HepG2 (cell line): Measurements from ENCODE around the gene TUBB2B. TPM values are rescaled to one million over a fixed set of nuclear protein-coding genes. Genes with fewer than 3 reads are reported as not detected.

ENCODE experiments used
- BRD4 ChIP-seq: sonication (generic); formaldehyde crosslinking; IDR thresholded peaks from 2 replicates; pipeline ENCODE4 v1.4.0; 2020; ENCODE audit warnings: missing genetic modification reagents
- JUND ChIP-seq: sonication (generic); formaldehyde crosslinking; IDR thresholded peaks from 2 replicates; pipeline ENCODE4 v1.8.0; 2022; ENCODE audit warnings: mild to moderate bottlenecking, missing genetic modification reagents
- MAFF ChIP-seq: IDR thresholded peaks from 2 replicates; pipeline ENCODE4 v1.6.1; 2011; ENCODE audit warnings: low read depth, low read length, improper control_type of control experiment
- NR1H2 ChIP-seq: sonication (generic); formaldehyde crosslinking; IDR thresholded peaks from 2 replicates; pipeline ENCODE4 v1.8.1; 2022; ENCODE audit warnings: low read depth, missing genetic modification reagents, borderline replicate concordance
- PHF20 ChIP-seq: sonication (generic); formaldehyde crosslinking; IDR thresholded peaks from 2 replicates; pipeline ENCODE4 v1.5.0; 2020; ENCODE audit warnings: mild to moderate bottlenecking, missing genetic modification reagents
- RXRB ChIP-seq: IDR thresholded peaks from 2 replicates; pipeline ENCODE4 v1.6.1; 2016; ENCODE audit warnings: borderline replicate concordance, missing genetic modification reagents, missing compliant biosample characterization
- SKI ChIP-seq: fragments of 450-650 bp; IDR thresholded peaks from one replicate; pipeline ENCODE4 v1.6.1; 2018; ENCODE audit warnings: mild to moderate bottlenecking; ENCODE audit not compliant: partially characterized antibody
- SKIL ChIP-seq: sonication (generic); formaldehyde crosslinking; IDR thresholded peaks from 2 replicates; pipeline ENCODE4 v1.8.0; 2022; ENCODE audit warnings: missing genetic modification reagents, mild to moderate bottlenecking, moderate library complexity, borderline replicate concordance
- TBL1XR1 ChIP-seq: fragments of 150-350 bp; IDR thresholded peaks from 2 replicates; pipeline ENCODE4 v1.6.1; 2014; ENCODE audit warnings: borderline replicate concordance, low read length; ENCODE audit not compliant: partially characterized antibody
- TFDP2 ChIP-seq: sonication (generic); formaldehyde crosslinking; IDR thresholded peaks from 2 replicates; pipeline ENCODE4 v1.4.0; 2020; ENCODE audit warnings: missing genetic modification reagents
- TOE1 ChIP-seq: sonication (generic); formaldehyde crosslinking; IDR thresholded peaks from 2 replicates; pipeline ENCODE4 v1.4.0; 2020; ENCODE audit warnings: mild to moderate bottlenecking, missing genetic modification reagents
- ZBTB3 ChIP-seq: sonication (generic); formaldehyde crosslinking; IDR thresholded peaks from 2 replicates; pipeline ENCODE4 v1.4.0; 2020; ENCODE audit warnings: low read depth, mild to moderate bottlenecking, moderate library complexity, missing genetic modification reagents, borderline replicate concordance
- ZBTB4 ChIP-seq: sonication (generic); formaldehyde crosslinking; IDR thresholded peaks from 2 replicates; pipeline ENCODE4 v1.4.0; 2020; ENCODE audit warnings: missing genetic modification reagents, mild to moderate bottlenecking, borderline replicate concordance
- ZBTB49 ChIP-seq: sonication (generic); formaldehyde crosslinking; IDR thresholded peaks from 2 replicates; pipeline ENCODE4 v1.4.0; 2020; ENCODE audit warnings: missing genetic modification reagents, borderline replicate concordance
- ZNF383 ChIP-seq: sonication (generic); formaldehyde crosslinking; IDR thresholded peaks from 2 replicates; pipeline ENCODE4 v1.4.0; 2020; ENCODE audit warnings: missing genetic modification reagents, mild to moderate bottlenecking, borderline replicate concordance
- ZNF460 ChIP-seq: sonication (generic); formaldehyde crosslinking; IDR thresholded peaks from 2 replicates; pipeline ENCODE4 v1.5.1; 2020; ENCODE audit warnings: missing genetic modification reagents, mild to moderate bottlenecking, borderline replicate concordance
- ZNF660 ChIP-seq: sonication (generic); formaldehyde crosslinking; IDR thresholded peaks from 2 replicates; pipeline ENCODE4 v1.5.1; 2020; ENCODE audit warnings: mild to moderate bottlenecking, low read depth, missing genetic modification reagents, borderline replicate concordance
- ZNF747 ChIP-seq: sonication (generic); formaldehyde crosslinking; IDR thresholded peaks from 2 replicates; pipeline ENCODE4 v1.8.1; 2023; ENCODE audit warnings: missing genetic modification reagents, mild to moderate bottlenecking, borderline replicate concordance
- ZNF83 ChIP-seq: sonication (generic); formaldehyde crosslinking; IDR thresholded peaks from 2 replicates; pipeline ENCODE4 v1.4.0; 2020; ENCODE audit warnings: missing genetic modification reagents, mild to moderate bottlenecking, borderline replicate concordance
- polyA plus RNA-seq, 8 experiments: library from polyadenylated mRNA; depleted of rRNA in 3 of 8; stranded (reverse) in 7 of 8; unstranded in 1 of 8; fragments of >200 nt; fragmentation: Illumina TruSeq in 4 of 8; extraction: Trizol in 4 of 8; gene quantifications; 2 replicates each; pipeline versions ENCODE4 v1.2.1 to v1.2.3, GENCODE V29; 2011 to 2016; ENCODE audit warnings: low read depth in 4 of 8, missing spikeins in 1 of 8, mixed read lengths in 1 of 8; ENCODE audit not compliant: insufficient read depth in 1 of 8
- total RNA-seq, 5 experiments: library from RNA; depleted of rRNA; stranded (reverse); fragments of >200 nt; fragmentation: Illumina TruSeq; extraction: Trizol; gene quantifications; 2 replicates each; pipeline ENCODE4 v1.2.3, GENCODE V29; 2016; ENCODE audit warnings: low read depth in 1 of 5

The TUBB2B gene
- total and polyA plus RNA-seq, 2 of the 13 experiments (the other 11 are each of a cell fraction or from before 2014, with no cell fraction given) = 10.3 to 23.6 TPM

GRCh38 chr6:3258720-3259490, 31.5 kb upstream of the TUBB2B start, which contains the start of gene PSMG4 (continued):
- TF ChIP-seq ZBTB4 (CRISPR knock-in tag) (peak; percentile 50; the same call in 1 of the 2 replicates), MAFF (no peak), ZNF383 (CRISPR knock-in tag) (0 out of 2 replicates have a peak, but pooled peaks have one; percentile 52), ZNF83 (CRISPR knock-in tag) (no peak; the same call in 1 of the 2 replicates), TBL1XR1 (no peak), TOE1 (CRISPR knock-in tag) (peak; percentile 60; the same call in 1 of the 2 replicates), ZNF747 (CRISPR knock-in tag) (peak; percentile 85; the same call in 1 of the 2 replicates), RXRB (CRISPR knock-in tag) (peak; percentile 78; the same call in 1 of the 2 replicates), JUND (0 out of 2 replicates have a peak, but pooled peaks have one; percentile 20), SKI (peak; percentile 69), ZNF460 (CRISPR knock-in tag) (no peak), NR1H2 (CRISPR knock-in tag) (peak; percentile 43; the same call in 1 of the 2 replicates), SKIL (peak; percentile 17; the same call in 1 of the 2 replicates), ZBTB49 (CRISPR knock-in tag) (peak; percentile 88), PHF20 (peak; percentile 80), ZNF660 (CRISPR knock-in tag) (no peak), ZBTB3 (CRISPR knock-in tag) (no peak; the same call in 1 of the 2 replicates), BRD4 (CRISPR knock-in tag) (peak; percentile 92), TFDP2 (peak; percentile 84)
